GM13977 (cell line): ENCODE data around the gene DERL3.

Source experiments
- DNase-seq: peaks from one replicate; pipeline ENCODE4 v3.0.0; 2012; ENCODE audit warnings: low spot score
- CTCF ChIP-seq: IDR thresholded peaks from 2 replicates; pipeline ENCODE4 v1.5.1; 2012; ENCODE audit warnings: mild to moderate bottlenecking, control low read depth; ENCODE audit not compliant: insufficient read depth; ENCODE audit errors: extremely low read depth, missing control alignments
- in situ Hi-C: fragments of 300-500 bp; cut with MboI; formaldehyde crosslinking; loops from one replicate; pipeline ENCODE4 v1.12.0; 2022; ENCODE audit warnings: low sequenced_read_pairs, low pct_unique_long_range_greater_than_20kb, mixed read lengths, inconsistent platforms; ENCODE audit not compliant: unreplicated experiment

The DERL3 gene

GRCh38 chr22:23857606-23858483, 19.0 kb upstream of the DERL3 start, which contains the start of gene SLC2A11:
Gene SLC2A11 (plus strand): TSS chr22:23857875. CDS start chr22:23858000, 125 bp downstream.
- in situ Hi-C loops, result loop anchor here (10.0 kb wide), 1 partner anchor 163 kb away; the partner anchor contains the start of gene RGL4
- DNase-seq, result peak; percentile 99

GRCh38 chr22:23856721-23857605, 18.2 kb upstream of the DERL3 start:
- in situ Hi-C loops, result loop anchor here (10.0 kb wide), 1 partner anchor 162 kb away; the partner anchor contains the start of gene RGL4
- TF ChIP-seq CTCF, result no peak
- no peak for DNase-seq

More at GRCh38 chr22:23857606-23858483, 19.0 kb upstream of the DERL3 start, which contains the start of gene SLC2A11:
- TF ChIP-seq CTCF, result no peak

GRCh38 chr22:23850136-23850611, 11.4 kb upstream of the DERL3 start:
- in situ Hi-C loops, result loop anchor here (10.0 kb wide), 1 partner anchor 155 kb away; the partner anchor contains the start of gene RGL4
- no peak for TF ChIP-seq CTCF
- DNase-seq, result no peak

GRCh38 chr22:23849009-23850006, 10.5 kb upstream of the DERL3 start:
- in situ Hi-C loops, result loop anchor here (10.0 kb wide), 1 partner anchor 155 kb away; the partner anchor contains the start of gene RGL4
- peak; percentile 91 for DNase-seq
- TF ChIP-seq CTCF, result peak; percentile 99

GRCh38 chr22:23847991-23848864, 9.4 kb upstream of the DERL3 start:
- TF ChIP-seq CTCF, result no peak
- no peak for DNase-seq
- in situ Hi-C loops, result no loop called here
